DMS79 (cell line): ENCODE results near the gene FN3K.

ENCODE experiments used
- DNase-seq: peaks from one replicate; lab custom pipeline; 2025; lab: John Stamatoyannopoulos, UW

The FN3K gene

GRCh38 chr17:82797061-82797460 is 61.6 kb downstream of the FN3K start:
- DNase-seq: no peak

GRCh38 chr17:82798752-82799151 is 63.3 kb downstream of the FN3K start:
- no peak for DNase-seq

GRCh38 chr17:82799591-82799990 is 64.2 kb downstream of the FN3K start:
- no peak for DNase-seq
